ENCODE data around the gene SLC22A7.

Gene SLC22A7

GRCh38 chr6:43291708-43292107, 6.4 kb upstream of the SLC22A7 start:
- H3K4me1 ChIP-seq (ENCODE audit: control insufficient read depth, insufficient read depth, low read depth, low read length), result no peaks in the 10 kb centered on the region
- no CpG with 5 or more reads among the region's 2 CpGs for WGBS
- no peak overlapping the region for H3K18ac ChIP-seq (ENCODE audit: low read depth in 1 of 2, low read length in 2 of 2)
- H3K14ac ChIP-seq (ENCODE audit: low read length in 2 of 2), result no peak overlapping the region
- H2BK15ac ChIP-seq (ENCODE audit: low read depth, poor library complexity, severe bottlenecking), result no peak overlapping the region
- H3K4me2 ChIP-seq (ENCODE audit: low read length, poor library complexity, severe bottlenecking), result no peak overlapping the region
- no peak overlapping the region for H2AK5ac ChIP-seq (ENCODE audit: low read length, severe bottlenecking)
- H3K4me3 ChIP-seq (ENCODE audit: insufficient read depth in 1 of 2, low read depth in 1 of 2, low read length in 2 of 2), result no peak overlapping the region
- H2AFZ ChIP-seq (ENCODE audit: low read depth, low read length), result no peak overlapping the region
- no peak overlapping the region for H2BK120ac ChIP-seq (ENCODE audit: low read depth, low read length)
- H3K4ac ChIP-seq (ENCODE audit: low read depth in 1 of 2, low read length in 2 of 2), result no peak overlapping the region
- H3K23ac ChIP-seq (ENCODE audit: low read length in 2 of 2), result no peak overlapping the region
- no peak overlapping the region for H3K27ac ChIP-seq (ENCODE audit: low read length, poor library complexity, severe bottlenecking)
- no peak for DNase-seq
- H3K36me3 ChIP-seq (ENCODE audit: control insufficient read depth in 1 of 2, insufficient read depth in 2 of 2, low read depth in 1 of 2, low read length in 2 of 2), result no peaks in the 10 kb centered on the region
- no peak overlapping the region for H4K8ac ChIP-seq (ENCODE audit: low read length)
- no peaks in the 10 kb centered on the region for H3K79me1 ChIP-seq (replicated peaks; ENCODE audit: low read length, poor library complexity, severe bottlenecking)
- H2BK12ac ChIP-seq (ENCODE audit: low read length in 2 of 2), result no peak overlapping the region
- H3K27me3 ChIP-seq (ENCODE audit: control insufficient read depth in 1 of 2, insufficient read depth in 1 of 2, low read length in 2 of 2), result peaks cover 13 to 25% of the 10 kb centered on the region in 2 experiments
- H3K9me3 ChIP-seq (ENCODE audit: control insufficient read depth, low read length), result no peaks in the 10 kb centered on the region
- no peak overlapping the region for H2BK5ac ChIP-seq (ENCODE audit: low read depth, low read length, poor library complexity, severe bottlenecking)
- no peak overlapping the region for H4K91ac ChIP-seq (ENCODE audit: low read length)
- no peak overlapping the region for H3K9ac ChIP-seq (ENCODE audit: low read length)

GRCh38 chr6:43292341-43292740, 5.7 kb upstream of the SLC22A7 start:
- Histone ChIP-seq H3K79me1 (replicated peaks; ENCODE audit: low read length, poor library complexity, severe bottlenecking) (no peaks in the 10 kb centered on the region), H2BK120ac (ENCODE audit: low read depth, low read length) (no peak overlapping the region), H3K9me3 (ENCODE audit: control insufficient read depth, low read length) (no peaks in the 10 kb centered on the region), H2BK15ac (ENCODE audit: low read depth, poor library complexity, severe bottlenecking) (no peak overlapping the region), H3K23ac (ENCODE audit: low read length in 2 of 2) (no peak overlapping the region), H3K18ac (ENCODE audit: low read depth in 1 of 2, low read length in 2 of 2) (no peak overlapping the region), H2AK5ac (ENCODE audit: low read length, severe bottlenecking) (no peak overlapping the region), H3K4me1 (ENCODE audit: control insufficient read depth, insufficient read depth, low read depth, low read length) (no peaks in the 10 kb centered on the region), H3K36me3 (ENCODE audit: control insufficient read depth in 1 of 2, insufficient read depth in 2 of 2, low read depth in 1 of 2, low read length in 2 of 2) (no peaks in the 10 kb centered on the region), H4K8ac (ENCODE audit: low read length) (no peak overlapping the region), H3K14ac (ENCODE audit: low read length in 2 of 2) (no peak overlapping the region), H4K91ac (ENCODE audit: low read length) (no peak overlapping the region), H3K4me2 (ENCODE audit: low read length, poor library complexity, severe bottlenecking) (no peak overlapping the region), H3K9ac (ENCODE audit: low read length) (no peak overlapping the region), H3K27me3 (ENCODE audit: control insufficient read depth in 1 of 2, insufficient read depth in 1 of 2, low read length in 2 of 2) (peaks cover 13 to 24% of the 10 kb centered on the region in 2 experiments), H2AFZ (ENCODE audit: low read depth, low read length) (no peak overlapping the region), H2BK5ac (ENCODE audit: low read depth, low read length, poor library complexity, severe bottlenecking) (no peak overlapping the region), H3K4ac (ENCODE audit: low read depth in 1 of 2, low read length in 2 of 2) (no peak overlapping the region), H2BK12ac (ENCODE audit: low read length in 2 of 2) (no peak overlapping the region), H3K4me3 (ENCODE audit: insufficient read depth in 1 of 2, low read depth in 1 of 2, low read length in 2 of 2) (no peak overlapping the region), H3K27ac (ENCODE audit: low read length, poor library complexity, severe bottlenecking) (no peak overlapping the region)
- WGBS, result 97% methylated on average over 4 of the region's 6 CpGs
- no peak for DNase-seq

- Histone ChIP-seq H3K4ac (ENCODE audit: low read depth in 1 of 2, low read length in 2 of 2) (no peak overlapping the region), H3K79me1 (replicated peaks; ENCODE audit: low read length, poor library complexity, severe bottlenecking) (no peaks in the 10 kb centered on the region), H3K4me2 (ENCODE audit: low read length, poor library complexity, severe bottlenecking) (no peak overlapping the region), H3K14ac (ENCODE audit: low read length in 2 of 2) (no peak overlapping the region), H3K18ac (ENCODE audit: low read depth in 1 of 2, low read length in 2 of 2) (no peak overlapping the region), H2BK15ac (ENCODE audit: low read depth, poor library complexity, severe bottlenecking) (no peak overlapping the region), H3K27ac (ENCODE audit: low read length, poor library complexity, severe bottlenecking) (no peak overlapping the region), H3K9ac (ENCODE audit: low read length) (no peak overlapping the region), H3K36me3 (ENCODE audit: control insufficient read depth in 1 of 2, insufficient read depth in 2 of 2, low read depth in 1 of 2, low read length in 2 of 2) (no peaks in the 10 kb centered on the region), H3K27me3 (ENCODE audit: control insufficient read depth in 1 of 2, insufficient read depth in 1 of 2, low read length in 2 of 2) (peaks cover 17 to 29% of the 10 kb centered on the region in 2 experiments), H3K23ac (ENCODE audit: low read length in 2 of 2) (no peak overlapping the region), H3K4me1 (ENCODE audit: control insufficient read depth, insufficient read depth, low read depth, low read length) (no peaks in the 10 kb centered on the region), H2BK5ac (ENCODE audit: low read depth, low read length, poor library complexity, severe bottlenecking) (no peak overlapping the region), H2AK5ac (ENCODE audit: low read length, severe bottlenecking) (no peak overlapping the region), H3K4me3 (ENCODE audit: insufficient read depth in 1 of 2, low read depth in 1 of 2, low read length in 2 of 2) (no peak overlapping the region), H4K8ac (ENCODE audit: low read length) (no peak overlapping the region), H2BK120ac (ENCODE audit: low read depth, low read length) (no peak overlapping the region), H4K91ac (ENCODE audit: low read length) (no peak overlapping the region), H2AFZ (ENCODE audit: low read depth, low read length) (no peak overlapping the region), H2BK12ac (ENCODE audit: low read length in 2 of 2) (no peak overlapping the region), H3K9me3 (ENCODE audit: control insufficient read depth, low read length) (no peaks in the 10 kb centered on the region)
- WGBS, result 84% methylated on average over 5 of the region's 5 CpGs
- no peak for DNase-seq
These were observed 5.2 kb upstream of the SLC22A7 start for GRCh38 chr6:43292763-43293318.

- Histone ChIP-seq H3K4me3 (ENCODE audit: insufficient read depth in 1 of 2, low read depth in 1 of 2, low read length in 2 of 2) (no peak overlapping the region), H3K4ac (ENCODE audit: low read depth in 1 of 2, low read length in 2 of 2) (no peak overlapping the region), H3K27ac (ENCODE audit: low read length, poor library complexity, severe bottlenecking) (no peak overlapping the region), H3K4me1 (ENCODE audit: control insufficient read depth, insufficient read depth, low read depth, low read length) (no peaks in the 10 kb centered on the region), H3K9me3 (ENCODE audit: control insufficient read depth, low read length) (no peaks in the 10 kb centered on the region), H3K27me3 (ENCODE audit: control insufficient read depth in 1 of 2, insufficient read depth in 1 of 2, low read length in 2 of 2) (peaks cover 26 to 32% of the 10 kb centered on the region in 2 experiments), H4K91ac (ENCODE audit: low read length) (no peak overlapping the region), H3K23ac (ENCODE audit: low read length in 2 of 2) (no peak overlapping the region), H2AK5ac (ENCODE audit: low read length, severe bottlenecking) (no peak overlapping the region), H4K8ac (ENCODE audit: low read length) (no peak overlapping the region), H2AFZ (ENCODE audit: low read depth, low read length) (no peak overlapping the region), H2BK5ac (ENCODE audit: low read depth, low read length, poor library complexity, severe bottlenecking) (no peak overlapping the region), H3K9ac (ENCODE audit: low read length) (no peak overlapping the region), H3K36me3 (ENCODE audit: control insufficient read depth in 1 of 2, insufficient read depth in 2 of 2, low read depth in 1 of 2, low read length in 2 of 2) (no peaks in the 10 kb centered on the region), H3K14ac (ENCODE audit: low read length in 2 of 2) (no peak overlapping the region), H3K79me1 (replicated peaks; ENCODE audit: low read length, poor library complexity, severe bottlenecking) (no peaks in the 10 kb centered on the region), H2BK15ac (ENCODE audit: low read depth, poor library complexity, severe bottlenecking) (no peak overlapping the region), H2BK12ac (ENCODE audit: low read length in 2 of 2) (no peak overlapping the region), H3K18ac (ENCODE audit: low read depth in 1 of 2, low read length in 2 of 2) (no peak overlapping the region), H2BK120ac (ENCODE audit: low read depth, low read length) (no peak overlapping the region), H3K4me2 (ENCODE audit: low read length, poor library complexity, severe bottlenecking) (no peak overlapping the region)
- WGBS, result 76% methylated on average over 3 of the region's 3 CpGs
- no peak for DNase-seq
These were observed 4.4 kb upstream of the SLC22A7 start for GRCh38 chr6:43293698-43294097.
